Mucosa of descending colon (tissue), 3 donors: ENCODE data around the gene RHBDL1. TPM values are rescaled to one million over a fixed set of nuclear protein-coding genes. Genes with fewer than 3 reads are reported as not detected.

ENCODE experiments used
- ATAC-seq: fragments of 200-7000 bp; cut with Tn5 transposase; one replicate; pipeline ENCODE4 v1.9.1; 2020; ENCODE audit warnings: mild to moderate bottlenecking, moderate library complexity
- DNase-seq, 3 donors: peaks; one replicate each; pipeline ENCODE4 v3.0.0-alpha.2; 2020
- H3K36me3 ChIP-seq: fragments of 200-600 bp; one replicate; pipeline ENCODE4 v1.8.0; 2021; ENCODE audit warnings: low read depth, mild to moderate bottlenecking
- H3K4me1 ChIP-seq: fragments of 200-600 bp; one replicate; pipeline ENCODE4 v1.8.0; 2021; ENCODE audit warnings: low read depth, mild to moderate bottlenecking
- H3K4me3 ChIP-seq: fragments of 200-600 bp; one replicate; pipeline ENCODE4 v1.8.0; 2021; ENCODE audit warnings: mild to moderate bottlenecking
- H3K9me3 ChIP-seq: fragments of 200-600 bp; one replicate; pipeline ENCODE4 v1.8.0; 2021; ENCODE audit warnings: mild to moderate bottlenecking
- CTCF ChIP-seq: fragments of 200-600 bp; IDR thresholded peaks from one replicate; pipeline ENCODE4 v1.8.0; 2022; ENCODE audit warnings: antibody characterized with exemption, mild to moderate bottlenecking
- intact Hi-C, 2 donors: fragments of 100-400 bp; cut with DNase I in 1 of 2; cut with micrococcal nuclease in 1 of 2; formaldehyde crosslinking; loops; one replicate each; pipeline versions ENCODE4 v1.11.0 to v1.11.1; 2022; cut with DNase I, micrococcal nuclease
- total RNA-seq, 3 donors: library from RNA; stranded (reverse); fragmentation: NEBNext Ultra II Directional in 2 of 3; extraction: Animal tissue kit (Norgen Biotek cat#: 25700) in 2 of 3; gene quantifications; one replicate each; pipeline versions ENCODE4 v1.2.1 to v1.2.4, GENCODE V29; 2021 to 2023
- donor health status: DM: no; HTN: no; CAD: no; lungs with moderate emphysema.
- donor health status: DM: no; HTN: no; CAD: no.
- donor health status: DM: no; HTN: yes; CAD: no.

RHBDL1 gene
- total RNA-seq, 3 donors from 2014 or later, result 2.8 to 3.4 (median 3.0) TPM

GRCh38 chr16:725041-725376, 49.5 kb downstream of the RHBDL1 start:
- ATAC-seq (no peak), DNase-seq (no peak)
- Histone ChIP-seq H3K36me3 (no peaks in the 10 kb centered on the region), H3K9me3 (no peaks in the 10 kb centered on the region), H3K4me1 (peaks cover 36% of the 10 kb centered on the region), H3K4me3 (no peak overlapping the region)
- intact Hi-C loops, result no loop called here
- no peak for TF ChIP-seq CTCF

- Histone ChIP-seq H3K4me3 (no peak overlapping the region), H3K36me3 (no peaks in the 10 kb centered on the region), H3K9me3 (no peaks in the 10 kb centered on the region), H3K4me1 (peaks cover 32% of the 10 kb centered on the region)
- ATAC-seq, result no peak
- no peak for DNase-seq
- no peak for TF ChIP-seq CTCF
- intact Hi-C loops, result no loop called here
Observed at GRCh38 chr16:725463-726187, 50.2 kb downstream of the RHBDL1 start.

- TF ChIP-seq CTCF, result no peak
- peaks cover 32% of the 10 kb centered on the region for H3K4me1 ChIP-seq
- no peaks in the 10 kb centered on the region for H3K36me3 ChIP-seq
- H3K9me3 ChIP-seq, result no peaks in the 10 kb centered on the region
- ATAC-seq (no peak), DNase-seq (peak in 1 of 3 donors; percentile 54)
- intact Hi-C loops, result no loop called here
- no peak overlapping the region for H3K4me3 ChIP-seq
Observed at GRCh38 chr16:726188-726437, 50.6 kb downstream of the RHBDL1 start.

GRCh38 chr16:726438-727290, 51.2 kb downstream of the RHBDL1 start, which contains the start of the genes CCDC78 and HAGHL:
CCDC78 (minus strand) TSS chr16:726443; CDS start chr16:726367, 76 bp downstream.
HAGHL (plus strand) TSS chr16:727106; CDS start chr16:727510, 404 bp downstream.
- Histone ChIP-seq H3K9me3 (no peaks in the 10 kb centered on the region), H3K36me3 (no peaks in the 10 kb centered on the region), H3K4me3 (no peak within 1 kb of the TSS), H3K4me1 (peaks cover 28% of the 10 kb centered on the region)
- TF ChIP-seq CTCF, result no peak
- peak; percentile 28 for ATAC-seq
- DNase-seq, result peak; percentile 59 to 85 (median 78)
- intact Hi-C loops, result no loop called here

GRCh38 chr16:727291-727977, 52.0 kb downstream of the RHBDL1 start:
- H3K9me3 ChIP-seq, result no peaks in the 10 kb centered on the region
- intact Hi-C loops, result no loop called here
- peak in 1 of 3 donors; percentile 73 for DNase-seq
- no peaks in the 10 kb centered on the region for H3K36me3 ChIP-seq
- H3K4me3 ChIP-seq, result no peak overlapping the region
- peak; percentile 35 for ATAC-seq
- H3K4me1 ChIP-seq, result peaks cover 22% of the 10 kb centered on the region
- TF ChIP-seq CTCF, result no peak

Other genes with a start within 250 kb of the RHBDL1 start
- gene CAPN15, start 148.0 kb upstream of the RHBDL1 start, total RNA-seq, result 100 to 1,000 TPM in 2 of 3 donors, 10 to 100 TPM in 1; 73.5 to 110 (median 109) TPM
- not detected for gene PRR35, start 115.3 kb upstream of the RHBDL1 start, total RNA-seq
- gene NHLRC4, start 108.7 kb upstream of the RHBDL1 start, total RNA-seq, result under 1 TPM; 0.26 to 0.82 (median 0.36) TPM
- 10 to 100 TPM; 37.8 to 39.6 (median 38.4) TPM for gene PIGQ, start 105.7 kb upstream of the RHBDL1 start, total RNA-seq
- 10 to 100 TPM; 31.2 to 51.0 (median 40.1) TPM for gene RAB40C, start 85.6 kb upstream of the RHBDL1 start, total RNA-seq
- 1 to 10 TPM; 1.1 to 2.2 (median 1.6) TPM for gene WFIKKN1, start 44.7 kb upstream of the RHBDL1 start, total RNA-seq
- 10 to 100 TPM; 40.3 to 52.4 (median 50.0) TPM for gene METTL26, start 39.4 kb upstream of the RHBDL1 start, total RNA-seq
- gene MCRIP2, start 33.8 kb upstream of the RHBDL1 start, total RNA-seq, result 100 to 1,000 TPM in 2 of 3 donors, 10 to 100 TPM in 1; 76.3 to 116 (median 100) TPM
- gene WDR90, start 26.3 kb upstream of the RHBDL1 start, total RNA-seq, result 10 to 100 TPM; 35.0 to 54.9 (median 50.2) TPM
- 100 to 1,000 TPM; 124 to 138 (median 127) TPM for gene RHOT2, start 7.5 kb upstream of the RHBDL1 start, total RNA-seq
- gene STUB1, start 4.7 kb downstream of the RHBDL1 start, total RNA-seq, result 100 to 1,000 TPM in 2 of 3 donors, 10 to 100 TPM in 1; 77.8 to 119 (median 108) TPM
- 10 to 100 TPM; 39.5 to 60.5 (median 46.9) TPM for gene JMJD8, start 8.7 kb downstream of the RHBDL1 start, total RNA-seq
- 10 to 100 TPM in 2 of 3 donors, 1 to 10 TPM in 1; 9.2 to 13.4 (median 10.5) TPM for gene WDR24, start 14.7 kb downstream of the RHBDL1 start, total RNA-seq
- gene FBXL16, start 30.1 kb downstream of the RHBDL1 start, total RNA-seq, result 1 to 10 TPM; 1.3 to 2.2 (median 2.1) TPM
- 10 to 100 TPM; 15.8 to 34.5 (median 22.0) TPM for gene METRN, start 39.4 kb downstream of the RHBDL1 start, total RNA-seq
- gene ANTKMT, start 45.5 kb downstream of the RHBDL1 start, total RNA-seq, result 10 to 100 TPM; 36.2 to 39.9 (median 39.8) TPM
- gene CCDC78, start 50.8 kb downstream of the RHBDL1 start, total RNA-seq, result under 1 TPM; 0.47 to 0.96 (median 0.80) TPM
- gene HAGHL, start 51.4 kb downstream of the RHBDL1 start, total RNA-seq, result 1 to 10 TPM; 1.9 to 6.6 (median 3.5) TPM
- 10 to 100 TPM; 37.7 to 48.7 (median 47.6) TPM for gene CIAO3, start 65.3 kb downstream of the RHBDL1 start, total RNA-seq
- gene MSLN, start 85.1 kb downstream of the RHBDL1 start, total RNA-seq, result 1 to 10 TPM; 3.4 to 7.0 (median 4.7) TPM
- gene RPUSD1, start 112.7 kb downstream of the RHBDL1 start, total RNA-seq, result 10 to 100 TPM; 19.8 to 20.0 (median 19.8) TPM
- gene CHTF18, start 112.9 kb downstream of the RHBDL1 start, total RNA-seq, result 10 to 100 TPM; 11.9 to 32.4 (median 12.3) TPM
- 1 to 10 TPM in 1 of 3 donors, under 1 TPM in 1, not detected in 1; 0.31 to 1.0 TPM for gene GNG13, start 125.1 kb downstream of the RHBDL1 start, total RNA-seq